WTC11 (cell line): ENCODE measurements around the gene CD8A. TPM values are rescaled to one million over a fixed set of nuclear protein-coding genes. Genes with fewer than 3 reads are reported as not detected.

Source experiments
- ATAC-seq: fragments of 200-7000 bp; cut with Tn5 transposase; 2 replicates; pipeline ENCODE4 v1.10.0; 2021; ENCODE audit warnings: mild to moderate bottlenecking, moderate library complexity
- CTCF ChIA-PET: fragments of 300-600 bp; sonication (Branson Sonifier 250); formaldehyde crosslinking; loops from one replicate; lab custom pipeline; 2021; ENCODE audit warnings: antibody characterized with exemption; lab: Charles Lee
- POLR2A ChIA-PET: fragments of 350-600 bp; sonication (Branson Sonifier 250); formaldehyde crosslinking; loops from one replicate; lab custom pipeline; 2021; ENCODE audit warnings: antibody characterized with exemption; lab: Charles Lee
- DNase-seq: peaks from one replicate; pipeline ENCODE4 v3.0.0; 2021; ENCODE audit warnings: low spot score
- H3K27ac Mint-ChIP-seq: 2 replicates; pipeline ENCODE4 v1.8.0; 2021; ENCODE audit warnings: mixed read lengths
- H3K27me3 Mint-ChIP-seq: 2 replicates; pipeline ENCODE4 v1.8.0; 2021; ENCODE audit warnings: low read depth, mild to moderate bottlenecking, moderate library complexity, mixed read lengths
- H3K36me3 Mint-ChIP-seq: 2 replicates; pipeline ENCODE4 v1.8.0; 2021; ENCODE audit warnings: mixed read lengths
- H3K4me1 Mint-ChIP-seq: 2 replicates; pipeline ENCODE4 v1.8.0; 2022; ENCODE audit warnings: mixed read lengths
- H3K4me3 Mint-ChIP-seq: 2 replicates; pipeline ENCODE4 v1.8.0; 2021; ENCODE audit warnings: mild to moderate bottlenecking, moderate library complexity, mixed read lengths
- H3K9me3 Mint-ChIP-seq: 2 replicates; pipeline ENCODE4 v1.8.0; 2021; ENCODE audit warnings: mixed read lengths
- AFF4 ChIP-seq: sonication (generic); formaldehyde crosslinking; IDR thresholded peaks from 2 replicates; pipeline ENCODE4 v1.8.1; 2023; ENCODE audit warnings: mild to moderate bottlenecking, missing genetic modification reagents, borderline replicate concordance
- AR ChIP-seq: fragments of 250-450 bp; sonication (Bioruptor Pico); IDR thresholded peaks from 2 replicates; pipeline ENCODE4 v1.9.0; 2021; ENCODE audit warnings: mild to moderate bottlenecking
- ATF2 ChIP-seq: sonication (generic); formaldehyde crosslinking; IDR thresholded peaks from 2 replicates; pipeline ENCODE4 v1.8.1; 2022; ENCODE audit warnings: low read depth, missing genetic modification reagents, borderline replicate concordance
- CREB1 ChIP-seq: sonication (generic); formaldehyde crosslinking; IDR thresholded peaks from 2 replicates; pipeline ENCODE4 v1.8.0; 2023; ENCODE audit warnings: mild to moderate bottlenecking, missing genetic modification reagents
- ELF4 ChIP-seq: sonication (generic); formaldehyde crosslinking; IDR thresholded peaks from 2 replicates; pipeline ENCODE4 v1.8.1; 2022; ENCODE audit warnings: low read depth, mild to moderate bottlenecking, moderate library complexity, missing genetic modification reagents
- ERG ChIP-seq: fragments of 250-450 bp; sonication (Bioruptor Pico); IDR thresholded peaks from 2 replicates; pipeline ENCODE4 v1.8.0; 2021; ENCODE audit warnings: mild to moderate bottlenecking
- GABPB1 ChIP-seq: sonication (generic); formaldehyde crosslinking; IDR thresholded peaks from 2 replicates; pipeline ENCODE4 v1.8.1; 2023; ENCODE audit warnings: mild to moderate bottlenecking, missing genetic modification reagents
- GTF2I ChIP-seq: fragments of 250-450 bp; sonication (Bioruptor Pico); conservative IDR thresholded peaks from 2 replicates; pipeline ENCODE4 v1.4.0; 2021; ENCODE audit warnings: mild to moderate bottlenecking
- IRF2 ChIP-seq: sonication (generic); formaldehyde crosslinking; IDR thresholded peaks from 2 replicates; pipeline ENCODE4 v1.8.0; 2022; ENCODE audit warnings: low read depth, missing genetic modification reagents, borderline replicate concordance
- JUN ChIP-seq: sonication (generic); formaldehyde crosslinking; IDR thresholded peaks from 2 replicates; pipeline ENCODE4 v1.8.0; 2023; ENCODE audit warnings: mild to moderate bottlenecking, missing genetic modification reagents
- KAT7 ChIP-seq: sonication (generic); formaldehyde crosslinking; IDR thresholded peaks from 2 replicates; pipeline ENCODE4 v1.8.1; 2023; ENCODE audit warnings: missing genetic modification reagents, mild to moderate bottlenecking, borderline replicate concordance
- MLX ChIP-seq: sonication (generic); formaldehyde crosslinking; IDR thresholded peaks from 2 replicates; pipeline ENCODE4 v1.8.1; 2023; ENCODE audit warnings: mild to moderate bottlenecking, missing genetic modification reagents, moderate library complexity
- NFYB ChIP-seq: sonication (generic); formaldehyde crosslinking; conservative IDR thresholded peaks from 2 replicates; pipeline ENCODE4 v1.8.0; 2022; ENCODE audit warnings: low read depth, missing genetic modification reagents
- PRRX2 ChIP-seq: fragments of 250-450 bp; sonication (Bioruptor Pico); IDR thresholded peaks from 2 replicates; pipeline ENCODE4 v1.8.0; 2021; ENCODE audit warnings: mild to moderate bottlenecking
- TEAD1 ChIP-seq: sonication (generic); formaldehyde crosslinking; IDR thresholded peaks from 2 replicates; pipeline ENCODE4 v1.8.0; 2022; ENCODE audit warnings: mild to moderate bottlenecking, missing genetic modification reagents
- ZNF121 ChIP-seq: sonication (generic); formaldehyde crosslinking; IDR thresholded peaks from 2 replicates; pipeline ENCODE4 v1.8.0; 2023; ENCODE audit warnings: missing genetic modification reagents
- ZNF138 ChIP-seq: sonication (generic); formaldehyde crosslinking; conservative IDR thresholded peaks from 2 replicates; pipeline ENCODE4 v1.8.1; 2022; ENCODE audit warnings: mild to moderate bottlenecking, moderate library complexity, missing genetic modification reagents
- ZNF423 ChIP-seq: fragments of 250-450 bp; sonication (Bioruptor Pico); IDR thresholded peaks from 2 replicates; pipeline ENCODE4 v2.1.2; 2022; ENCODE audit warnings: mild to moderate bottlenecking, moderate library complexity
- ZNF425 ChIP-seq: fragments of 250-450 bp; sonication (Bioruptor Pico); conservative IDR thresholded peaks from 2 replicates; pipeline ENCODE4 v1.9.0; 2021; ENCODE audit warnings: mild to moderate bottlenecking
- ZNF512 ChIP-seq: sonication (generic); formaldehyde crosslinking; IDR thresholded peaks from 2 replicates; pipeline ENCODE4 v1.8.1; 2022; ENCODE audit warnings: missing genetic modification reagents, borderline replicate concordance
- total RNA-seq: library from RNA; stranded (reverse); gene quantifications from 3 replicates; pipeline ENCODE4 v1.2.3, GENCODE V29; 2021

CD8A gene
- total RNA-seq, 1 experiment from 2014 or later, result 0.44 TPM

GRCh38 chr2:86776532-86776931 is 14.2 kb downstream of the CD8A start (continued):
- TF ChIP-seq AR (CRISPR knock-in tag) (no peak), NFYB (CRISPR knock-in tag) (no peak), AFF4 (no peak), ZNF423 (no peak), ZNF512 (no peak), IRF2 (no peak), KAT7 (no peak), PRRX2 (CRISPR knock-in tag) (no peak), TEAD1 (no peak), GABPB1 (CRISPR knock-in tag) (no peak)

GRCh38 chr2:86775338-86775737 is 15.4 kb downstream of the CD8A start:
- H3K9me3 Mint-ChIP-seq, result no peaks in the 10 kb centered on the region
- TF ChIP-seq ATF2, result no peak
- no peak overlapping the region for H3K4me3 Mint-ChIP-seq

GRCh38 chr2:86774862-86775261 is 15.9 kb downstream of the CD8A start:
- Mint-ChIP-seq H3K27me3 (no peaks in the 10 kb centered on the region), H3K36me3 (peaks cover 48% of the 10 kb centered on the region)
- CTCF ChIA-PET, result no interaction called here

More at GRCh38 chr2:86775338-86775737, 15.4 kb downstream of the CD8A start:
- no peak for ATAC-seq
- DNase-seq, result no peak
- H3K4me1 Mint-ChIP-seq, result 0 out of 2 replicates have a peak, but pooled peaks cover 7% of the 10 kb centered on the region
- H3K27ac Mint-ChIP-seq, result no peak overlapping the region
- H3K27me3 Mint-ChIP-seq, result no peaks in the 10 kb centered on the region
- ChIA-PET CTCF (no interaction called here), POLR2A (interaction anchor here (1.1 kb wide), 1 partner anchor 11 kb away, joined by 3 read pairs; no protein-coding TSS in a partner anchor)
- H3K36me3 Mint-ChIP-seq, result peaks cover 44% of the 10 kb centered on the region

More at GRCh38 chr2:86774862-86775261, 15.9 kb downstream of the CD8A start:
- Mint-ChIP-seq H3K27ac (peak overlapping the region; percentile 10; the same call in 1 of the 2 replicates), H3K9me3 (no peaks in the 10 kb centered on the region), H3K4me3 (no peak overlapping the region), H3K4me1 (0 out of 2 replicates have a peak, but pooled peaks cover 7% of the 10 kb centered on the region)
- DNase-seq (no peak), ATAC-seq (no peak)
- POLR2A ChIA-PET, result no interaction called here
- TF ChIP-seq GTF2I (no peak), ZNF425 (CRISPR knock-in tag) (no peak), ZNF138 (CRISPR knock-in tag) (no peak), PRRX2 (CRISPR knock-in tag) (no peak), CREB1 (CRISPR knock-in tag) (no peak), ELF4 (CRISPR knock-in tag) (no peak), JUN (CRISPR knock-in tag) (no peak), ERG (CRISPR knock-in tag) (no peak), MLX (CRISPR knock-in tag) (no peak), ZNF121 (CRISPR knock-in tag) (no peak)
